Endothelial cell (in vitro differentiated cells): ENCODE measurements around the gene RAB28. TPM values are rescaled to one million over a fixed set of nuclear protein-coding genes. Genes with fewer than 3 reads are reported as not detected.

Source experiments
- DNase-seq: peaks from one replicate; pipeline ENCODE4 v3.0.0; 2021; ENCODE audit warnings: low spot score
- H3K27ac Mint-ChIP-seq: one replicate; pipeline ENCODE4 v1.8.0; 2021; ENCODE audit warnings: mixed read lengths, inconsistent platforms; ENCODE audit not compliant: unreplicated experiment
- H3K27me3 Mint-ChIP-seq: one replicate; pipeline ENCODE4 v1.8.0; 2021; ENCODE audit warnings: mild to moderate bottlenecking, moderate library complexity, mixed read lengths, inconsistent platforms; ENCODE audit not compliant: unreplicated experiment
- H3K36me3 Mint-ChIP-seq: one replicate; pipeline ENCODE4 v1.8.0; 2021; ENCODE audit warnings: mild to moderate bottlenecking, low read depth, mixed read lengths, inconsistent platforms; ENCODE audit not compliant: unreplicated experiment
- H3K4me1 Mint-ChIP-seq: one replicate; pipeline ENCODE4 v1.8.0; 2021; ENCODE audit warnings: mild to moderate bottlenecking, mixed read lengths, inconsistent platforms; ENCODE audit not compliant: unreplicated experiment
- H3K4me3 Mint-ChIP-seq: one replicate; pipeline ENCODE4 v1.8.0; 2021; ENCODE audit warnings: mild to moderate bottlenecking, mixed read lengths, inconsistent platforms; ENCODE audit not compliant: unreplicated experiment
- H3K9me3 Mint-ChIP-seq: one replicate; pipeline ENCODE4 v1.8.0; 2021; ENCODE audit warnings: mixed read lengths, inconsistent platforms; ENCODE audit not compliant: unreplicated experiment
- total RNA-seq: library from RNA; stranded (reverse); fragmentation: NEBNext Ultra II Directional; extraction: Animal tissue kit (Norgen Biotek cat#: 25700); gene quantifications from one replicate; pipeline ENCODE4 v1.2.1, GENCODE V29; 2021; ENCODE audit not compliant: unreplicated experiment
- TF ChIP-seq, protein P1 (sequence below): fragments of 200-600 bp; sonication (generic); IDR thresholded peaks from one replicate; pipeline ENCODE4 v1.5.0; 2021; ENCODE audit warnings: antibody characterized with exemption; ENCODE audit not compliant: unreplicated experiment

The RAB28 gene
- total RNA-seq, 1 donor from 2014 or later, result 17.5 TPM

- Mint-ChIP-seq H3K36me3 (peaks cover 10% of the 10 kb centered on the region), H3K9me3 (no peaks in the 10 kb centered on the region), H3K4me1 (peaks cover 37% of the 10 kb centered on the region), H3K27me3 (peaks cover 4% of the 10 kb centered on the region), H3K27ac (peak overlapping the region; percentile 68), H3K4me3 (no peak overlapping the region)
- TF ChIP-seq, protein P1, sequence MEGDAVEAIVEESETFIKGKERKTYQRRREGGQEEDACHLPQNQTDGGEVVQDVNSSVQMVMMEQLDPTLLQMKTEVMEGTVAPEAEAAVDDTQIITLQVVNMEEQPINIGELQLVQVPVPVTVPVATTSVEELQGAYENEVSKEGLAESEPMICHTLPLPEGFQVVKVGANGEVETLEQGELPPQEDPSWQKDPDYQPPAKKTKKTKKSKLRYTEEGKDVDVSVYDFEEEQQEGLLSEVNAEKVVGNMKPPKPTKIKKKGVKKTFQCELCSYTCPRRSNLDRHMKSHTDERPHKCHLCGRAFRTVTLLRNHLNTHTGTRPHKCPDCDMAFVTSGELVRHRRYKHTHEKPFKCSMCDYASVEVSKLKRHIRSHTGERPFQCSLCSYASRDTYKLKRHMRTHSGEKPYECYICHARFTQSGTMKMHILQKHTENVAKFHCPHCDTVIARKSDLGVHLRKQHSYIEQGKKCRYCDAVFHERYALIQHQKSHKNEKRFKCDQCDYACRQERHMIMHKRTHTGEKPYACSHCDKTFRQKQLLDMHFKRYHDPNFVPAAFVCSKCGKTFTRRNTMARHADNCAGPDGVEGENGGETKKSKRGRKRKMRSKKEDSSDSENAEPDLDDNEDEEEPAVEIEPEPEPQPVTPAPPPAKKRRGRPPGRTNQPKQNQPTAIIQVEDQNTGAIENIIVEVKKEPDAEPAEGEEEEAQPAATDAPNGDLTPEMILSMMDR, result no peak
- DNase-seq, result no peak
Observed at GRCh38 chr4:13427599-13428325, 56.4 kb downstream of the RAB28 start.

DNA sequence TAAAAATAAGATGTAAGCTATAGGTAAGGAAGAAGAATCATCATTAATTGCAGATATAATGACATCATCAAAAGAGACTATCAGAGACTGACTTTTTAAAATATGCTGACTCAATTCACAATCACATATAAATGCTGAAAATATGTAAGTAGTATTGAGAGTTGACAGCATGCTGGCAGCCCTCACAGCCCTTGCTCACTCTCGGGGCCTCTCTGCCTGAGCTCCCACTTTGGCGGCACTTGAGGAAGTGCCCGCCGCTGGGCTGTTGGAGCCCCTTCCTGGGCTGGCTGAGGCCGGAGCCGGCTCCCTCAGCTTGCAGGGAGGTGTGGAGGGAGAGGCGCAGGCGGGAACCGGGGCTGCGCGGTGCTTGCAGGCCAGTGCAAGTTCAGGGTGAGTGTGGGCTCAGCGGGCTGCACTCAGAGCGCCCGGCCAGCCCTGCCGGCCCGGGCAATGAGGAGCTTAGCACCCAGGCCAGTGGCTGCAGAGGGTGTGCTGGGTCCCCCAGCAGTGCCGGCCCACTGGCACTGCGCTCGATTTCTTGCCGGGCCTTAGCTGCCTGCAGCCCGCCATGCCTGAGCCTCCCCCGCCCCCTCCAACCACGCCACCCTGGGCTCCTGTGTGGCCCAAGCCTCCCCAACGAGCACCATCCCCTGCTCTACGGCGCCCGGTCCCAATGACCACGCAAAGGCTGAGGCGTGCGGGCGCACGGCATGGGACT is 68.9 kb downstream of the RAB28 start:
- H3K4me1 Mint-ChIP-seq, result peaks cover 15% of the 10 kb centered on the region
- no peaks in the 10 kb centered on the region for H3K9me3 Mint-ChIP-seq
- H3K4me3 Mint-ChIP-seq, result no peak overlapping the region
- H3K36me3 Mint-ChIP-seq, result peaks cover 26% of the 10 kb centered on the region
- no peak for DNase-seq
- H3K27ac Mint-ChIP-seq, result no peak overlapping the region
- TF ChIP-seq, protein P1, result no peak
- no peaks in the 10 kb centered on the region for H3K27me3 Mint-ChIP-seq

- Mint-ChIP-seq H3K27ac (no peak overlapping the region), H3K27me3 (no peaks in the 10 kb centered on the region), H3K4me1 (peaks cover 15% of the 10 kb centered on the region), H3K36me3 (peaks cover 23% of the 10 kb centered on the region), H3K4me3 (no peak overlapping the region), H3K9me3 (no peaks in the 10 kb centered on the region)
- DNase-seq, result no peak
- TF ChIP-seq, protein P1, result no peak
Observed at GRCh38 chr4:13413729-13414437, 70.3 kb downstream of the RAB28 start.

GRCh38 chr4:13411942-13412341 is 72.2 kb downstream of the RAB28 start:
- Mint-ChIP-seq H3K4me3 (no peak overlapping the region), H3K27ac (no peak overlapping the region), H3K27me3 (no peaks in the 10 kb centered on the region)

More at GRCh38 chr4:13411942-13412341, 72.2 kb downstream of the RAB28 start:
- Mint-ChIP-seq H3K36me3 (peaks cover 17% of the 10 kb centered on the region), H3K4me1 (peaks cover 15% of the 10 kb centered on the region), H3K9me3 (no peaks in the 10 kb centered on the region)
- TF ChIP-seq, protein P1, result no peak
- DNase-seq, result no peak
